PC-9 (cell line): ENCODE measurements around the gene ERVK3-1. TPM values are rescaled to one million over a fixed set of nuclear protein-coding genes. Genes with fewer than 3 reads are reported as not detected.

ENCODE experiments used
- BruUV-seq: library from RNA; stranded (reverse); fragments of 400-500 nt; replicated peaks from 2 replicates; lab custom pipeline; 2021; lab: Mats Ljungman, UMichigan
- CTCF ChIA-PET: fragments of 300-600 bp; sonication (Branson Sonifier 250); formaldehyde crosslinking; loops from one replicate; lab custom pipeline; 2022; ENCODE audit warnings: antibody characterized with exemption; lab: Charles Lee
- POLR2A ChIA-PET: fragments of 300-600 bp; sonication (Branson Sonifier 250); formaldehyde crosslinking; loops from one replicate; lab custom pipeline; 2022; ENCODE audit warnings: antibody characterized with exemption; ENCODE audit not compliant: unreplicated experiment; lab: Charles Lee
- DNase-seq, 2 experiments: peaks; one replicate each; pipeline versions ENCODE4 v3.0.0 to v3.0.0-alpha.2; 2015 to 2022; ENCODE audit warnings: mixed read lengths in 1 of 2
- H2AFZ ChIP-seq: fragments of 200-600 bp; sonication (generic); 2 replicates; pipeline ENCODE4 v1.8.1; 2017; ENCODE audit warnings: antibody characterized with exemption
- H3F3A ChIP-seq: fragments of 200-600 bp; sonication (generic); 2 replicates; pipeline ENCODE4 v1.8.1; 2017; ENCODE audit warnings: antibody characterized with exemption, mild to moderate bottlenecking, low read depth; ENCODE audit not compliant: insufficient read depth
- H3K27ac ChIP-seq: fragments of 200-600 bp; sonication (generic); 2 replicates; pipeline ENCODE4 v1.6.1; 2016; ENCODE audit warnings: mixed run types
- H3K27me3 ChIP-seq: fragments of 200-600 bp; sonication (generic); 2 replicates; pipeline ENCODE4 v1.6.1; 2016; ENCODE audit warnings: low read depth, mixed run types; ENCODE audit not compliant: insufficient read depth
- H3K36me3 ChIP-seq: fragments of 200-600 bp; sonication (generic); 2 replicates; pipeline ENCODE4 v1.6.1; 2016; ENCODE audit warnings: low read depth, mixed run types
- H3K4me1 ChIP-seq: fragments of 200-600 bp; sonication (generic); replicated peaks from 2 replicates; pipeline ENCODE4 v1.6.1; 2016; ENCODE audit warnings: mixed run types; ENCODE audit not compliant: insufficient read depth
- H3K4me2 ChIP-seq: fragments of 200-600 bp; sonication (generic); 2 replicates; pipeline ENCODE4 v1.6.1; 2017; ENCODE audit warnings: mixed run types
- H3K4me3 ChIP-seq: fragments of 200-600 bp; sonication (generic); 2 replicates; pipeline ENCODE4 v1.6.1; 2016; ENCODE audit warnings: mixed run types
- H3K79me2 ChIP-seq: fragments of 200-600 bp; sonication (generic); 2 replicates; pipeline ENCODE4 v1.6.1; 2017; ENCODE audit warnings: low read depth, mixed run types
- H3K9me2 ChIP-seq: fragments of 200-600 bp; sonication (generic); 2 replicates; pipeline ENCODE4 v1.8.1; 2017; ENCODE audit warnings: mild to moderate bottlenecking; ENCODE audit not compliant: insufficient read depth
- H3K9me3 ChIP-seq: fragments of 200-600 bp; sonication (generic); 2 replicates; pipeline ENCODE4 v1.8.1; 2016; ENCODE audit warnings: low read depth; ENCODE audit not compliant: insufficient read depth
- H4K20me1 ChIP-seq: fragments of 200-600 bp; sonication (generic); 2 replicates; pipeline ENCODE4 v1.8.1; 2017; ENCODE audit not compliant: insufficient read depth
- EZH2 ChIP-seq: fragments of 200-600 bp; sonication (generic); IDR thresholded peaks from 2 replicates; pipeline ENCODE4 v1.8.0; 2017; ENCODE audit warnings: antibody characterized with exemption, low read depth
- intact Hi-C: fragments of 100-400 bp; cut with micrococcal nuclease; formaldehyde crosslinking; loops from one replicate; pipeline ENCODE4 v1.10.0; 2022; ENCODE audit not compliant: unreplicated experiment
- total RNA-seq: library from RNA; stranded (reverse); gene quantifications from 2 replicates; pipeline ENCODE4 v1.2.3, GENCODE V29; 2021
- TF ChIP-seq, protein P1 (sequence below): fragments of 200-600 bp; sonication (generic); conservative IDR thresholded peaks from 2 replicates; pipeline ENCODE4 v1.6.1; 2017; ENCODE audit warnings: mixed run types, antibody characterized with exemption, mild to moderate bottlenecking, moderate library complexity

ERVK3-1 gene
- total RNA-seq, 1 experiment from 2014 or later = 21.3 TPM

DNA sequence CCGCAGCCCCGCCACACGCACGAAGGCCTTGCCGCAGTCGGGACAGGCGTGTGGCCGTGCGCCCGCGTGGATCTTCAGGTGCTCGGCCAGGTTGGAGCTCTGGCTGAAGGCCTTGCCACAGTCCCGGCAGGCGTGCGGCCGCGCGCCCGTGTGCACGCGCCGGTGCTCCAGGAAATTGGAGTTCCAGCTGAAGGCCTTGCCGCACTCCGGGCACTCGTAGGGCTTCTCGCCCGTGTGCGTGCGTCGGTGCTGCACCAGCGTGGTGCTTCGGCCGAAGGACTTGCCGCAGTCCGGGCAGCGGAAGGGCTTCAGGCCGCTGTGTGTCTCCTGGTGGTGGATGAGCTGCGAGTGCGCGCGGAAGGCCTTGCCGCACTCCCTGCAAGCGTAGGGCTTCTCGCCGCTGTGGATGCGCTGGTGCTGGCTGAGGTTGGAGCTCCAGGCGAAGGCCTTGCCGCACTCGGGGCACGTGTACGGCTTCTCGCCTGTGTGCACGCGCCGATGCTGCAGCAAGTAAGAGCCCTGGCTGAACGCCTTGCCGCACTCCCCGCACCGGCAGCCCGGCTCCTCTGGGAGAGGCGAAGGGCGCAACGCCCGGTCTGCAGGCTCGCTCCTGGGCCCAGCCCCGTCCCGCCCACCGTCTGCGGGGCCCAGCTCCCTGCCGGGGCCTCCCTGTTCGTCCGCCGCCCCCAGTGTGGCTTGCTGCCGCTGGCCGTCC lies 51.7 kb downstream of the ERVK3-1 start:
- H3K79me2 ChIP-seq = peaks cover 8% of the 10 kb centered on the region
- POLR2A ChIA-PET = no interaction called here
- intact Hi-C loops = no loop called here
- no peaks in the 10 kb centered on the region for H3F3A ChIP-seq
- no peaks in the 10 kb centered on the region for H3K9me3 ChIP-seq
- no peak for DNase-seq
- no peak overlapping the region for H3K27ac ChIP-seq
- no peak overlapping the region for H3K4me2 ChIP-seq
- no TSS peak for BruUV-seq
- no peak for TF ChIP-seq EZH2
- TF ChIP-seq, protein P1, sequence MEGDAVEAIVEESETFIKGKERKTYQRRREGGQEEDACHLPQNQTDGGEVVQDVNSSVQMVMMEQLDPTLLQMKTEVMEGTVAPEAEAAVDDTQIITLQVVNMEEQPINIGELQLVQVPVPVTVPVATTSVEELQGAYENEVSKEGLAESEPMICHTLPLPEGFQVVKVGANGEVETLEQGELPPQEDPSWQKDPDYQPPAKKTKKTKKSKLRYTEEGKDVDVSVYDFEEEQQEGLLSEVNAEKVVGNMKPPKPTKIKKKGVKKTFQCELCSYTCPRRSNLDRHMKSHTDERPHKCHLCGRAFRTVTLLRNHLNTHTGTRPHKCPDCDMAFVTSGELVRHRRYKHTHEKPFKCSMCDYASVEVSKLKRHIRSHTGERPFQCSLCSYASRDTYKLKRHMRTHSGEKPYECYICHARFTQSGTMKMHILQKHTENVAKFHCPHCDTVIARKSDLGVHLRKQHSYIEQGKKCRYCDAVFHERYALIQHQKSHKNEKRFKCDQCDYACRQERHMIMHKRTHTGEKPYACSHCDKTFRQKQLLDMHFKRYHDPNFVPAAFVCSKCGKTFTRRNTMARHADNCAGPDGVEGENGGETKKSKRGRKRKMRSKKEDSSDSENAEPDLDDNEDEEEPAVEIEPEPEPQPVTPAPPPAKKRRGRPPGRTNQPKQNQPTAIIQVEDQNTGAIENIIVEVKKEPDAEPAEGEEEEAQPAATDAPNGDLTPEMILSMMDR = no peak
- no peak overlapping the region for H3K4me3 ChIP-seq
- H2AFZ ChIP-seq = no peak overlapping the region
- H3K4me1 ChIP-seq = no peaks in the 10 kb centered on the region
- no peaks in the 10 kb centered on the region for H4K20me1 ChIP-seq
- no peaks in the 10 kb centered on the region for H3K27me3 ChIP-seq
- H3K36me3 ChIP-seq = no peaks in the 10 kb centered on the region
- H3K9me2 ChIP-seq = no peaks in the 10 kb centered on the region
- CTCF ChIA-PET = no interaction called here

DNA sequence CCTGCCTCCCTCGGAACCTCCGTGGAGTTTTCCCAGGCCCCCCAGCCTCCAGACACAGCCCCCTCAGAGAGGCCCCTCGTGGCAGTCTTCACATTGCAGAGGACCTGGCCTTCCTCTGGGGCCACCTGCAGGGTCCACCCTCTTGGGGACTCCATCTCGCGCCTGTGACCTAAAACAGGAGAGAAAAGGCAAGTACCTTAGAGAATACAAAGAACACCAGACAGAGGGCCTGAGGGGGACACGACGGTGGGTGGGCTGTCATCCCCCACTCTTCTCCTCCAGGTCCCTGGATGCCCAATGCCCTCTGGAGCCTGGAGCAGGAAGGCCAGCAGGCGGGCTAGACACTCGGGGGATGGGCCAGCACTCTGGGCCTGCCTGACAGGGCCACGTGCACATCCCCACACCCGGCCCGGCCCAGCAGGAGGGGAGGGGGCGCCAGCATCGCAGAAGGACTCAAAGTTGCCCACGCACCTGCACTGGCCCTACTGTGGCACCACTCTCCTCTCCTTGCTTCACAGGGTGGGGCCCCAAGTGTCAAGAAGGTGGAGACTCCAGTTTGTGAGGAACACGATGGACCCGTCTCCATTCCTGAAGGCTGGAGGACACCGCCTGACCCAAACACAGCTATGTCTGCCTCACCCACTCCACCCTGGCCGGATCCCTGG lies 52.4 kb downstream of the ERVK3-1 start:
- intact Hi-C loops = no loop called here
- Histone ChIP-seq H3K27ac (no peak overlapping the region), H3K9me2 (no peaks in the 10 kb centered on the region), H3K4me1 (no peaks in the 10 kb centered on the region), H3K36me3 (no peaks in the 10 kb centered on the region), H3K4me2 (no peak overlapping the region), H3F3A (no peaks in the 10 kb centered on the region; the same call in 1 of the 2 replicates), H2AFZ (no peak overlapping the region), H3K4me3 (no peak overlapping the region), H3K27me3 (no peaks in the 10 kb centered on the region), H4K20me1 (no peaks in the 10 kb centered on the region), H3K9me3 (no peaks in the 10 kb centered on the region), H3K79me2 (peaks cover 8% of the 10 kb centered on the region)
- BruUV-seq = no TSS peak
- POLR2A ChIA-PET = no interaction called here
- TF ChIP-seq, protein P1 = no peak
- no peak for TF ChIP-seq EZH2
- CTCF ChIA-PET = no interaction called here
- DNase-seq = no peak

DNA sequence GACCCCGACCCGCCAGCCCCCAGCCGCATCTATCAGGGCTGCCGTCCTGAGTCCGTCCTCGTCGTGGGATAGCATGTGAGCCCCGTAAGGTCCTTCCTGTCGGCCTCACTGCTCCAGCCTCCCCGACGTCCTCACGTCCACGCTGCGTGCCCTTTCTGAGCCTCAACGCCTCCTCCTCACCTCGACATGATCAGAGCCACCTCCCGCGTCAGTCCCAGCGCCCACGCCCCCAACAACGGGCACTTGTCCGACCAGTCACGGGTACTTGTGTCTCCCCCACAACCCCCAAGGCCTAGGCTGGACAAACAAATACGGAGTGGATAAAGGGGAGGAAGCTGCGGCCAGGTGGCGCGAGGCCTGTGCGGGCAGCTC lies 56.7 kb downstream of the ERVK3-1 start:
- POLR2A ChIA-PET = interaction anchor here (0.6 to 1.1 kb wide), 4 partner anchors 35 to 1122 kb away, joined by 3 to 9 read pairs (median 3); partner anchors contain the start of genes ZNF776, ZNF805 and ZSCAN22
- DNase-seq = peak in 1 of 2 experiments; percentile 55
- Histone ChIP-seq H3K4me1 (no peaks in the 10 kb centered on the region), H3K9me3 (no peaks in the 10 kb centered on the region), H3K4me2 (peak overlapping the region; percentile 72), H3F3A (no peaks in the 10 kb centered on the region; the same call in 1 of the 2 replicates), H2AFZ (peak overlapping the region; percentile 84), H3K36me3 (no peaks in the 10 kb centered on the region), H4K20me1 (no peaks in the 10 kb centered on the region), H3K4me3 (peak overlapping the region; percentile 69), H3K9me2 (no peaks in the 10 kb centered on the region), H3K27me3 (no peaks in the 10 kb centered on the region), H3K27ac (peak overlapping the region; percentile 89), H3K79me2 (peaks cover 8% of the 10 kb centered on the region)
- no peak for TF ChIP-seq EZH2
- TF ChIP-seq, protein P1 = no peak
- intact Hi-C loops = loop anchor here (1.0 to 5.0 kb wide), 4 partner anchors 19 to 105 kb away; partner anchors contain the start of genes ZNF324, ZNF324B, ZNF584 and ZNF837
- CTCF ChIA-PET = no interaction called here
- BruUV-seq = TSS peak; percentile 75
